CD1c-positive myeloid dendritic cell (primary cell): ENCODE results near the gene GRIA1.
"Not testable (repeated sequence)": the region's sequence is repeated elsewhere in the genome, so short reads cannot be mapped to it uniquely, and the experiment has no call there.

Experiments
- DNase-seq: peaks from one replicate; pipeline ENCODE4 v3.0.0-alpha.2; 2016; ENCODE audit errors: extremely low spot score

GRIA1 gene

GRCh38 chr5:153831973-153832372 lies 341.5 kb downstream of the GRIA1 start:
- DNase-seq = no peak

GRCh38 chr5:153835891-153836515 lies 345.5 kb downstream of the GRIA1 start:
- no peak for DNase-seq

GRCh38 chr5:153849303-153850113 lies 359.0 kb downstream of the GRIA1 start:
- DNase-seq = not testable (repeated sequence)

- no peak for DNase-seq
These were observed 369.9 kb downstream of the GRIA1 start for GRCh38 chr5:153860195-153860886.

- not testable (repeated sequence) for DNase-seq
These were observed 372.4 kb downstream of the GRIA1 start for GRCh38 chr5:153862906-153863305.
